ENCODE measurements around the gene GNA15. TPM values are rescaled to one million over a fixed set of nuclear protein-coding genes. Genes with fewer than 3 reads are reported as not detected.
A peak's percentile ranks its signal among the peaks of the same experiment; 100 is the strongest.

Gene GNA15
- total RNA-seq, 2 experiments from 2014 or later, result 44.1 to 45.5 TPM

- Mint-ChIP-seq H3K27me3 (no peaks in the 10 kb centered on the region), H3K4me1 (ENCODE audit: low read depth) (peaks cover 4% of the 10 kb centered on the region), H3K4me3 (no peak overlapping the region), H3K27ac (no peak overlapping the region), H3K36me3 (ENCODE audit: low read depth) (no peaks in the 10 kb centered on the region), H3K9me3 (no peaks in the 10 kb centered on the region)
- ChIA-PET POLR2A (no interaction called here), CTCF (interaction anchor here (0.9 to 10.9 kb wide), 4 partner anchors 14 to 200 kb away, joined by 3 to 137 read pairs (median 20); no protein-coding TSS in a partner anchor)
- ATAC-seq, result no peak
- no peak for TF ChIP-seq CTCF (IDR thresholded peaks at IDR 0.05)
- intact Hi-C loops (cut with micrococcal nuclease), result no loop called here
- DNase-seq, result no peak
These were observed 11.9 kb upstream of the GNA15 start for GRCh38 chr19:3123956-3124355.

- ChIA-PET CTCF (interaction anchor here (0.9 to 10.9 kb wide), 7 partner anchors 15 to 201 kb away, joined by 3 to 137 read pairs (median 5); no protein-coding TSS in a partner anchor), POLR2A (interaction anchor here (1.4 kb wide), 1 partner anchor 31 kb away, joined by 5 read pairs; no protein-coding TSS in a partner anchor)
- no peaks in the 10 kb centered on the region for H3K27me3 Mint-ChIP-seq
- peaks cover 7% of the 10 kb centered on the region for H3K4me1 Mint-ChIP-seq (ENCODE audit: low read depth)
- H3K9me3 Mint-ChIP-seq, result no peaks in the 10 kb centered on the region
- no peak for ATAC-seq
- intact Hi-C loops (cut with micrococcal nuclease), result loop anchor here (5.0 kb wide), 1 partner anchor 38 kb away; no protein-coding TSS in a partner anchor
- no peaks in the 10 kb centered on the region for H3K36me3 Mint-ChIP-seq (ENCODE audit: low read depth)
- TF ChIP-seq CTCF (IDR thresholded peaks at IDR 0.05), result no peak
- H3K27ac Mint-ChIP-seq, result no peak overlapping the region
- H3K4me3 Mint-ChIP-seq, result no peak overlapping the region
- no peak for DNase-seq
These were observed 11.2 kb upstream of the GNA15 start for GRCh38 chr19:3124630-3125029.

- ChIA-PET POLR2A (no interaction called here), CTCF (interaction anchor here (0.8 to 10.9 kb wide), 18 partner anchors 9 to 174 kb away, joined by 3 to 137 read pairs (median 5); partner anchors contain the start of gene GNA15)
- H3K4me3 Mint-ChIP-seq, result no peak overlapping the region
- no peaks in the 10 kb centered on the region for H3K27me3 Mint-ChIP-seq
- H3K4me1 Mint-ChIP-seq (ENCODE audit: low read depth), result peaks cover 7% of the 10 kb centered on the region
- no peak overlapping the region for H3K27ac Mint-ChIP-seq
- peak; percentile 99 for ATAC-seq
- H3K9me3 Mint-ChIP-seq, result no peaks in the 10 kb centered on the region
- DNase-seq, result peak; percentile 76
- intact Hi-C loops (cut with micrococcal nuclease), result loop anchor here (5.0 kb wide), 1 partner anchor 36 kb away; no protein-coding TSS in a partner anchor
- peak; percentile 83 for TF ChIP-seq CTCF (IDR thresholded peaks at IDR 0.05)
- no peaks in the 10 kb centered on the region for H3K36me3 Mint-ChIP-seq (ENCODE audit: low read depth)
These were observed 9.8 kb upstream of the GNA15 start for GRCh38 chr19:3125900-3126524.

- POLR2A ChIA-PET, result interaction anchor here (0.6 kb wide), 1 partner anchor 106 kb away, joined by 3 read pairs; no protein-coding TSS in a partner anchor
- H3K4me3 Mint-ChIP-seq, result no peak overlapping the region
- H3K27ac Mint-ChIP-seq, result no peak overlapping the region
- peak; percentile 54 for TF ChIP-seq CTCF (IDR thresholded peaks at IDR 0.05)
- intact Hi-C loops (cut with micrococcal nuclease), result loop anchor here (5.0 kb wide), 1 partner anchor 33 kb away; no protein-coding TSS in a partner anchor
- peaks cover 28% of the 10 kb centered on the region for H3K4me1 Mint-ChIP-seq (ENCODE audit: low read depth)
- CTCF ChIA-PET, result interaction anchor here (0.8 to 10.9 kb wide), 11 partner anchors 9 to 176 kb away, joined by 3 to 137 read pairs (median 9); no protein-coding TSS in a partner anchor
- ATAC-seq (no peak), DNase-seq (peak; percentile 26)
- no peaks in the 10 kb centered on the region for H3K27me3 Mint-ChIP-seq
- H3K9me3 Mint-ChIP-seq, result no peaks in the 10 kb centered on the region
- H3K36me3 Mint-ChIP-seq (ENCODE audit: low read depth), result no peaks in the 10 kb centered on the region
These were observed 6.7 kb upstream of the GNA15 start for GRCh38 chr19:3129112-3129511.

GRCh38 chr19:3131168-3131567 is 4.7 kb upstream of the GNA15 start:
- Mint-ChIP-seq H3K9me3 (no peaks in the 10 kb centered on the region), H3K27ac (peak overlapping the region; percentile 57), H3K4me3 (peak overlapping the region; percentile 29), H3K36me3 (ENCODE audit: low read depth) (no peaks in the 10 kb centered on the region), H3K27me3 (peaks cover 4% of the 10 kb centered on the region), H3K4me1 (ENCODE audit: low read depth) (peaks cover 27% of the 10 kb centered on the region)
- intact Hi-C loops (cut with micrococcal nuclease), result no loop called here
- CTCF ChIA-PET, result interaction anchor here (1.0 to 10.9 kb wide), 7 partner anchors 11 to 180 kb away, joined by 3 to 137 read pairs (median 21); no protein-coding TSS in a partner anchor
- TF ChIP-seq CTCF (IDR thresholded peaks at IDR 0.05), result no peak
- ATAC-seq (no peak), DNase-seq (peak; percentile 42)
- POLR2A ChIA-PET, result interaction anchor here (1.2 kb wide), 1 partner anchor 11 kb away, joined by 3 read pairs; no protein-coding TSS in a partner anchor
